Spleen (tissue), 7 donors: ENCODE data around the gene FBRS.

ENCODE experiments used
- CTCF ChIP-seq, 11 experiments: fragments of 200-600 bp in 7 of 11; fragments of 450-650 bp in 4 of 11; sonication (generic) in 4 of 11; IDR thresholded peaks in 8 of 11; conservative IDR thresholded peaks in 3 of 11; 1 replicate in 7 of 11; 2 replicates in 4 of 11; pipeline versions ENCODE4 v1.4.0 to v1.8.0; 2016 to 2021; ENCODE audit warnings: antibody characterized with exemption in 11 of 11, inconsistent platforms in 4 of 11, mild to moderate bottlenecking in 1 of 11
- POLR2A ChIP-seq, 3 donors: fragments of 450-650 bp; IDR thresholded peaks; one replicate each; pipeline ENCODE4 v1.5.1; 2017; ENCODE audit warnings: antibody characterized with exemption in 3 of 3, mild to moderate bottlenecking in 1 of 3
- donor health status: DM: no; HTN: no; CAD: no; lungs with moderate emphysema.
- donor health status: DM: no; HTN: no; CAD: no.
- donor health status: DM: no; HTN: no; CAD: no.

GRCh38 chr16:30651124-30652004 lies 6.9 kb upstream of the FBRS start:
- TF ChIP-seq CTCF (IDR thresholded peaks at IDR 0.05 in 8 of 11, conservative IDR thresholded peaks at IDR 0.05 in 3 of 11) (peak in 10 of 11 experiments; percentile 29 to 90 (median 74)), POLR2A (IDR thresholded peaks at IDR 0.05) (no peak)
